OCI-LY3 (cell line): Measurements from ENCODE around the gene PTPN3.
"Not testable (repeated sequence)": the region's sequence is repeated elsewhere in the genome, so short reads cannot be mapped to it uniquely, and the experiment has no call there.

Experiments used
- H2AFZ ChIP-seq: fragments of 200-600, 300-600 bp; shearing (Covaris generic); 2 replicates; pipeline ENCODE4 v1.6.0; 2014; ENCODE audit warnings: antibody characterized with exemption, low read depth, low read length
- H3K27ac ChIP-seq: fragments of 200-600, 300-600 bp; sonication (generic); 2 replicates; pipeline ENCODE4 v1.5.1; 2014; ENCODE audit warnings: mild to moderate bottlenecking, low read length, moderate library complexity, mixed read lengths
- H3K27me3 ChIP-seq: fragments of 200-600, 300-600 bp; sonication (generic); 2 replicates; pipeline ENCODE4 v1.6.1; 2014; ENCODE audit warnings: low read depth, low read length, mixed read lengths
- H3K36me3 ChIP-seq: fragments of 200-600, 300-600 bp; sonication (generic); replicated peaks from 2 replicates; pipeline ENCODE3; 2014; ENCODE audit warnings: low read depth, low read length, mixed read lengths
- H3K4me1 ChIP-seq: fragments of 300-600, 200-600 bp; sonication (generic); 2 replicates; pipeline ENCODE4 v1.6.1; 2014; ENCODE audit warnings: low read length, mixed read lengths
- H3K4me2 ChIP-seq: fragments of 200-600, 300-600 bp; sonication (generic); 2 replicates; pipeline ENCODE4 v1.6.1; 2014; ENCODE audit warnings: low read length, mixed read lengths
- H3K4me3 ChIP-seq: fragments of 300-600, 200-600 bp; sonication (generic); 2 replicates; pipeline ENCODE4 v1.5.1; 2014; ENCODE audit warnings: antibody characterized with exemption, mild to moderate bottlenecking, low read length, moderate library complexity
- H3K79me2 ChIP-seq: fragments of 300-600, 200-600 bp; shearing (Covaris generic); 2 replicates; pipeline ENCODE4 v1.6.1; 2014; ENCODE audit warnings: mild to moderate bottlenecking, low read length, mixed read lengths
- H3K9ac ChIP-seq: fragments of 300-600, 200-600 bp; shearing (Covaris generic); 2 replicates; pipeline ENCODE4 v1.6.0; 2014; ENCODE audit warnings: mild to moderate bottlenecking, low read length, moderate library complexity
- H3K9me3 ChIP-seq: fragments of 200-600, 300-600 bp; shearing (Covaris generic); 2 replicates; pipeline ENCODE4 v1.6.1; 2014; ENCODE audit warnings: low read length, mixed read lengths; ENCODE audit not compliant: insufficient read depth
- H4K20me1 ChIP-seq: fragments of 200-600, 300-600 bp; sonication (generic); 2 replicates; pipeline ENCODE4 v1.6.1; 2016; ENCODE audit warnings: low read length, mixed read lengths; ENCODE audit not compliant: insufficient read depth
- EZH2phosphoT487 ChIP-seq: fragments of 200-600 bp; shearing (Covaris generic); IDR thresholded peaks from 2 replicates; pipeline ENCODE4 v1.6.1; 2018; ENCODE audit warnings: antibody characterized with exemption, mixed run types, low read depth
- TF ChIP-seq, protein P1 (sequence below): fragments of 200-600, 300-600 bp; sonication (generic); IDR thresholded peaks from 2 replicates; pipeline ENCODE4 v1.5.1; 2014; ENCODE audit warnings: antibody characterized with exemption, low read length, low read depth

The PTPN3 gene

GRCh38 chr9:109537288-109537687 is 39.2 kb upstream of the PTPN3 start:
- H4K20me1 ChIP-seq, result no peaks in the 10 kb centered on the region
- TF ChIP-seq, protein P1, sequence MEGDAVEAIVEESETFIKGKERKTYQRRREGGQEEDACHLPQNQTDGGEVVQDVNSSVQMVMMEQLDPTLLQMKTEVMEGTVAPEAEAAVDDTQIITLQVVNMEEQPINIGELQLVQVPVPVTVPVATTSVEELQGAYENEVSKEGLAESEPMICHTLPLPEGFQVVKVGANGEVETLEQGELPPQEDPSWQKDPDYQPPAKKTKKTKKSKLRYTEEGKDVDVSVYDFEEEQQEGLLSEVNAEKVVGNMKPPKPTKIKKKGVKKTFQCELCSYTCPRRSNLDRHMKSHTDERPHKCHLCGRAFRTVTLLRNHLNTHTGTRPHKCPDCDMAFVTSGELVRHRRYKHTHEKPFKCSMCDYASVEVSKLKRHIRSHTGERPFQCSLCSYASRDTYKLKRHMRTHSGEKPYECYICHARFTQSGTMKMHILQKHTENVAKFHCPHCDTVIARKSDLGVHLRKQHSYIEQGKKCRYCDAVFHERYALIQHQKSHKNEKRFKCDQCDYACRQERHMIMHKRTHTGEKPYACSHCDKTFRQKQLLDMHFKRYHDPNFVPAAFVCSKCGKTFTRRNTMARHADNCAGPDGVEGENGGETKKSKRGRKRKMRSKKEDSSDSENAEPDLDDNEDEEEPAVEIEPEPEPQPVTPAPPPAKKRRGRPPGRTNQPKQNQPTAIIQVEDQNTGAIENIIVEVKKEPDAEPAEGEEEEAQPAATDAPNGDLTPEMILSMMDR, result no peak
- no peak for TF ChIP-seq EZH2phosphoT487
- H3K4me2 ChIP-seq, result no peak overlapping the region
- H3K4me3 ChIP-seq, result no peak overlapping the region
- no peak overlapping the region for H2AFZ ChIP-seq
- no peaks in the 10 kb centered on the region for H3K36me3 ChIP-seq
- peaks cover 21% of the 10 kb centered on the region for H3K27me3 ChIP-seq
- H3K4me1 ChIP-seq, result peaks cover 15% of the 10 kb centered on the region
- no peaks in the 10 kb centered on the region for H3K79me2 ChIP-seq
- no peak overlapping the region for H3K9ac ChIP-seq
- H3K27ac ChIP-seq, result no peak overlapping the region
- H3K9me3 ChIP-seq, result no peaks in the 10 kb centered on the region

DNA sequence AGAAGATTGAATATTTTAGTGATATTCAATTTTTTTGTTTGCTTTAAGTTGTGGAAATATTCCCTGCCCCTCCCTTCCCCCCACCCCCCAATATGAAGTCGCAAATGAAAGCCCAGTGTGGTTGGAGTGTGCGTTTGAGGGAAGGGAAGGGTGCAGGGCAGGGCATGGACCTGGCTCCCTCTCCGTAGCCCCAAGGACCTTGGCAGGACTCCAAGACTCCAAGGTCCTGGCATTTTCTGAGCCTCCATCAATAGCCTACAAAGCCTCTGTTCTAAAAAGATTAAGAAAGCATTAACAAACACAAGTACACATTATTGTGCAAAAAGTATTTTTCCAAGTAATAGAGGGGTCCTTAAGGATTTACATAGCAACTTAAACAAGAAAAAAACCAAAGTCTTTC is 38.8 kb upstream of the PTPN3 start:
- Histone ChIP-seq H3K36me3 (no peaks in the 10 kb centered on the region), H3K4me1 (peaks cover 15% of the 10 kb centered on the region), H3K9ac (no peak overlapping the region), H3K27me3 (peaks cover 25% of the 10 kb centered on the region), H2AFZ (no peak overlapping the region), H3K4me2 (no peak overlapping the region), H4K20me1 (no peaks in the 10 kb centered on the region), H3K79me2 (no peaks in the 10 kb centered on the region), H3K27ac (no peak overlapping the region), H3K9me3 (no peaks in the 10 kb centered on the region), H3K4me3 (no peak overlapping the region)
- TF ChIP-seq, protein P1, result no peak
- TF ChIP-seq EZH2phosphoT487, result no peak

GRCh38 chr9:109535365-109535764 is 37.3 kb upstream of the PTPN3 start:
- TF ChIP-seq, protein P1, result no peak
- TF ChIP-seq EZH2phosphoT487, result no peak
- Histone ChIP-seq H3K27me3 (peaks cover 35% of the 10 kb centered on the region), H3K9ac (no peak overlapping the region), H3K4me1 (peaks cover 15% of the 10 kb centered on the region), H3K27ac (no peak overlapping the region), H2AFZ (no peak overlapping the region), H3K36me3 (no peaks in the 10 kb centered on the region), H4K20me1 (no peaks in the 10 kb centered on the region), H3K4me2 (peak overlapping the region; percentile 36), H3K4me3 (no peak overlapping the region), H3K9me3 (no peaks in the 10 kb centered on the region), H3K79me2 (no peaks in the 10 kb centered on the region)

- H3K4me2 ChIP-seq, result no peak overlapping the region
- H3K4me3 ChIP-seq, result no peak overlapping the region
- H3K79me2 ChIP-seq, result no peaks in the 10 kb centered on the region
- H3K4me1 ChIP-seq, result peaks cover 7% of the 10 kb centered on the region; the same call in 1 of the 2 replicates
- peaks cover 39% of the 10 kb centered on the region for H3K27me3 ChIP-seq
- H3K36me3 ChIP-seq, result no peaks in the 10 kb centered on the region
- no peaks in the 10 kb centered on the region for H4K20me1 ChIP-seq
- H3K27ac ChIP-seq, result no peak overlapping the region
- no peak overlapping the region for H3K9ac ChIP-seq
- no peak overlapping the region for H2AFZ ChIP-seq
- no peak for TF ChIP-seq EZH2phosphoT487
- TF ChIP-seq, protein P1, result no peak
- H3K9me3 ChIP-seq, result no peaks in the 10 kb centered on the region
These were observed 36.0 kb upstream of the PTPN3 start for GRCh38 chr9:109534151-109534550.

GRCh38 chr9:109532652-109533051 is 34.5 kb upstream of the PTPN3 start:
- H3K27me3 ChIP-seq, result peaks cover 38% of the 10 kb centered on the region
- not testable (repeated sequence) for H3K4me2 ChIP-seq, H3K4me3 ChIP-seq, H3K27ac ChIP-seq, H4K20me1 ChIP-seq, H2AFZ ChIP-seq, H3K4me1 ChIP-seq, H3K36me3 ChIP-seq, H3K79me2 ChIP-seq, H3K9me3 ChIP-seq, H3K9ac ChIP-seq
